ENCODE data around the gene TRMT2A.

TRMT2A gene

DNA sequence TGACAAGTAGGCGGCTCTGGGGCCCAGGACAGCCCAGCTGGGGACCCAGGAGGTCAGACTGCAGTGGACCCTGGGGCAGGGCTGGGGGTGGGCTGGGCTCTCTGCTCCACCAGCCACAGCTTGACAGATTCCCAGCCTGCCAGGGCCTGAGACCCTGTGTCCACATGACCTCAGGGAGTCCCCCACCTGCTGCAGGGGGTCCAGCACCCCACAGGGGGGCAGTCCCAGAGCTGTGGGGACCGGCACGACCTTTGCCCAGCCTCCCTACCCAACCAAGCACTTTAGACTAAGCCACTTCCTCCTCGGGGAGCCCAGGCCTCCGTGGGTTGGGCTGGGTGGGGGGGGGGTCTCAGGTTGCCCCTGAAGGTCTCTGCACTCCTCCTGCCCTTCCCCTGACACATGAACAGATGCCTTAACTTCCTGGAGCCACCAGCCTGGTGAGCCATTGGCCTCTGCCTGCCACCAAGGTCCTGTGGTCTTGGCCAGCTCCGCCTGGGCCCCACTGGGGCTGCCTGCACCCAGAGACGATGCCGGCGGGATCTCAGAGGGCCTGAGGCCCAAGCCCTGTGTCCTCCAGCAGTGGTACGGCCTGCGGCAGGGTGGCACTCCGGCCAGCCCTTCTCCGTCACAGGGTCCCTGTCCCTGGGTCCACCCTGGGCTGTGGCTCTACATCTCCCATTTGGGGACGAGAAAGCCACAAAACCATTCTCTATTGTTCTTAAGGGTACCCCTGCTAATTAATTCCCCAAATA is 30.4 kb upstream of the TRMT2A start:
- no peak for DNase-seq

DNA sequence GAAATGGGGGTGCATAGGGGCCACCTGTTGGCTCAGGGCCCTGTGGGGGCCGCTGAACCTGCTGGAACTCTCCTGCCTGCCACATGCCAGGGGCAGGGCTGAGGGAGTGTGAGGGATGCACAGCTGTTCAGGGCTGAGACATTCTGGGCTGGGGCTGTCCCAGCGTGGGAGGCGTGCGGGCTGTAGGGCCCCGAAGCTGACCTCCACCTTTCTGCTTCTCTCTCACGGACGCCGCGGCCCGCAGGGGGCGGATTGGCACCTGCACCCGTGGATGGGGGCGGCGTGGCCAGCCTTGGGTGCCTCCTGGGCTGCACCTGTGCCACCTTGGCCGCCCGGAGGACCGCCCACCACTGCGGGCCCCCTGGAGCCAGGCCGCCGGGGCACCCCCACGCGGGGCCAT is 29.8 kb upstream of the TRMT2A start:
- DNase-seq: no peak

DNA sequence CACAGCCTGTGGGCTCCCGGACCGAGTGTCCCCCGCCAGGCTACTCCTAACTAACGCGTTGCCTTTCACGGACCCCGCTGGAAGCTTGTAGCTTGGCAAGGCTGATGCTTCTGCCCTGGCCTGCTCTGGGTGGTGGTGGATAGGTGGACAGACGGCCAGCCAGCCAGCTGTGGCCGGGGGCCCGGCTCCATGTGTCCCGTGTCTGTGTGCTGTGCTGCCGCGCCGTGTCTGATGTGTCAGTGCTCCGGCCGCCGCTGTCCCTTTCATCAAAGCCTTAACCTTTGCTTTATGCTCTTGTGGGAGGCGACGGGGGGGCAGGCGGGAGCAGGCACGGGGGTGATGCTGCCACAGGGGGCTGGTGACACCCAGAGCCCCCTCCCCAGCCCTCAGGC is 28.8 kb upstream of the TRMT2A start:
- no peak for DNase-seq

DNA sequence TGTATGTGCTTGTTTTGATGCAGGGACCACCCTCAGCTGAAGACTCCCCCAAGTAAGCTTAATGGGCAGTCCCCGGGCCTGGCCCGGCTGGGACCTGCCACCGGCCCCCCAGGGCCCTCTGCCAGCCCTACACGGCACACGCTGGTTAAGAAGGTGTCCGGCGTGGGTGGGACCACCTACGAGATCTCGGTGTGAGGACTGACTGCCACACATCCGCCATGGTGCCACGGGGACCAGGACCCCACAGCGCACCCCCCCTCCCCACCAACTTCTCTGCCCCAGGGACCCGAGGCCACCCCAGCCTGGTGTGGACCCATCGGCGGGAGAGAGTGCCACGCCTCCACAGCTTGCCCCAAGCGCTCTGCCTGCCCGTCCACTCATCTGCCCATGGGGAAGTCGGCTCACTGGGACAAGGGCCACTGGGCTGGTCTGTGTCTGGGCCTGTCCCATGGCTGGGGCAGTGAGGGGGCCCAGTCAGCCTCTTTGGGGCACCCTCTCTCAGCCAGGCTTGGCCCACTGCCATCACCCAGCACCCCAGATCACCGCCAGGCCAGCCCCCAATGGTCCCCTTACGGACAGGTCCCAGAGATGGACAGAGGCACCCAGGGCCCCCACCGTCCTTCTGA is 28.3 kb upstream of the TRMT2A start:
- no peak for DNase-seq

DNA sequence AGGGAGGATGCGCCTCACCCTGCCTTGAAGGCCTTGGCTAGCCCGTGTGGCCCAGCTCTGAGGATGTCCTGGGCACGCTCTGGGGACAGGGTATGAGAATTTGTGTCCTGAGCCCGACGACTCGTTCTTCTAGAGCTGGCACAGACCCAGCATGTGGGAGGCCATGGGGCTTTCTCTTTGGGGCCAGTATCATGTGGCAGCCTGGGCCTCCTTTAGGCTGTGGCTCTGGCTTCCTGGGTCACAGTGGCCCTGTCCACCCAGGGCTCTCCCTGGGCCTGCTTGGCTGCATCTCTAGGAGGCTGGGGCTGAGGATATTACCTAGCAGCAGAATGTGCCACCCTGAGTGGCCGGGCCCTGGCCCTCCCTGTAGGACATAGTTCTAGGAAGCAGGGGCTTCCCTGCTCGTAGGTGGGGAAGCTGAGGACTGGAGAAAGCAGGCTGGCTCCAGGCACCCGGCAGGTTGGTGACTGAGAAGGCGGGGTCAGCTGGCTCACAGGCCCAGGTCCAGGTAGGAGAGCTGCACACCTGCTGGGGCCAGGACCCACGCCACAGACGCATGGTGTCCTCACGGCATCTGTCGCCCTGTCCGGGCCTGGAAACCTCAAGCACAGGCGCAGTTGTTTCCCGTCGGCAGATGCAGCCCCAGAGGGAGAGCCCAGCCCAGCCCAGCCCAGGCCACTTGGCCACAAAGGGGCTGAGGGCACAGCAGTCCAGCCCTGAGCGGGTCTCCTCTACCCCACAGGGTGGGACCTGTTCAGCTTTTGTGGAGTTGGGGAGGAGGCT is 27.0 kb upstream of the TRMT2A start:
- no peak for DNase-seq

DNA sequence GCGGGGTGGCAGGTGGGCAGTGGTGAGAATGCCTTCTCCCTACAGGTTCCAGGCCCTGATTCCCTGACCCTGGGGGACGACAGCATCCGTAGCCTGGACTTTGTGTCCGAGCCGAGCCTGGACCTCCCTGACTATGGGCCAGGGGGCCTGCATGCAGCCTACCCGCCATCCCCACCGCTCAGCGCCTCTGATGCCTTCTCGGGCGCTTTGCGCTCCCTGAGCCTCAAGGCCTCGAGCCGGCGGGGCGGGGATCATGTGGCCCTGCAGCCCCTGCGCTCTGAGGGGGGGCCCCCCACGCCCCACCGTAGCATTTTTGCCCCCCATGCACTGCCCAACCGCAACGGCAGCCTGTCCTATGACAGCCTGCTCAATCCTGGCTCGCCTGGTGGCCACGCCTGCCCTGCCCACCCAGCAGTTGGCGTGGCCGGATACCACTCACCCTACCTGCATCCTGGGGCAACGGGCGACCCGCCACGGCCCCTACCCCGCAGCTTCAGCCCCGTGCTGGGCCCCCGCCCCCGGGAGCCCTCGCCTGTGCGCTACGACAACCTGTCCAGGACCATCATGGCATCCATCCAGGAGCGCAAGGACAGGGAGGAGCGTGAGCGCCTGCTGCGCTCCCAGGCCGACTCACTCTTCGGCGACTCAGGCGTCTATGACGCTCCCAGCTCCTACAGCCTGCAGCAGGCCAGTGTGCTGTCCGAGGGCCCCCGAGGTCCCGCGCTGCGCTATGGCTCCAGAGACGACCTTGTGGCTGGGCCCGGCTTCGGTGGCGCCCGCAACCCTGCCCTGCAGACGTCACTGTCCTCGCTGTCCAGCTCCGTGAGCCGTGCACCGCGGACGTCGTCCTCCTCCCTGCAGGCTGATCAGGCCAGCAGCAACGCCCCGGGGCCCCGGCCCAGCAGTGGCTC is 25.9 kb upstream of the TRMT2A start:
- DNase-seq: no peak

DNA sequence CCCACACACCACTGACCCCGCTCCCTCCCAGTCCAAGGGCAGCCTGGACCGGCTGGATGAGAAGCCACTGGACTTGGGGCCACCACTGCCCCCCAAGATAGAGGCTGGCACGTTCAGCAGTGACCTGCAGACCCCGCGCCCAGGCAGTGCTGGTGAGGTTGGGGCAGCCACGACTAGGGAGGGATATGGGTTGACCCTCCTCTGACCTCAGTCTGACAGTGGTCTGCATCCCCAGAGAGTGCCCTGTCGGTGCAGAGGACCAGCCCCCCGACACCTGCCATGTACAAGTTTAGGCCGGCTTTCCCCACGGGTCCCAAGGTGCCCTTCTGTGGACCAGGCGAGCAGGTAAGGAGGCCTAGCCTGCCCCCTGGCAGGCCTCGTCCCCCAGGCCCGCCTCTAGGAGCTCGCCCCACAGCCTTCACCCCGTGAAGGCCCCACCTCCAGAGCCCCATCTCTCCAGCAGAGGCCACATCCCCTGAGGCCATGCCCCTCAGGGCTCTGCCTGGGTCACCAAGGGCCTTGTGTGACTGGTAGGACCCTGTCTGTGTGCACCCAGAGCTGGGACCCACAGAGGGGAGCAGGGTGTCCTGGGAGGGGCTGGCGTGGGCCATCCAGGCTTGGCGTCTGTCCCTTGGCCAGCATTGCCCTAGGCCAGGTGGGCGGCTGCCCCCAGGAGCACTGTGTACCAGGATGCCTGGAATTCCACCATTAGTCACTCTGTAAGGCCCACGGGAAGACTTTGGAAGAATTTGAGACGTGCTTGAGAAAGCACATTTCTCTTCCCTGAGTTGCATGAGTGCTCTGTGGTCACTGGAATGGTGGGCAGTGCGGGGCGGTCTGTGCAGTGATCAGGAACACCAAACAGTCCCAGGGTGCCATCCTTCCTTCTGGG is 24.4 kb upstream of the TRMT2A start:
- no peak for DNase-seq

DNA sequence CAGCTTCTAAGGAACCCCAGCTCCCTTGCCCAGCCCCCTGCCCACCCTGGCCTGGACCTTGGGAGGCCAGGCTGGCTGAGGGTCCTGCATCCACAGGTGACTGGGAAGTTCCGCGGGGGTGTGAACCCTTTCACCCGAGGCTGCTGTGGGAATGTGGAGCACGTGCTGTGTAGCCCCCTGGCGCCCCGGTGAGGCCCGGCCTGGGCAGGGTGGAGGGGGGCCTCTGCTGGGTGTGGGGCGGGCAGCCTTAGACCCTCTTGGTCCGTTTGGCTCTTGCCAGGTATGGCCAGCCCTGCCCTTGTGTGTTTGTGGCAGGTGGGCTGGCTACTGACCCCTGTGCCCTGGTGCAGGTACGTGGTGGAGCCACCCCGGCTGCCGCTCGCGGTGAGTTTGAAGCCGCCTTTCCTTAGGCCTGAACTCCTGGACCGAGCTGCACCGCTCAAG is 23.5 kb upstream of the TRMT2A start:
- DNase-seq: no peak

DNA sequence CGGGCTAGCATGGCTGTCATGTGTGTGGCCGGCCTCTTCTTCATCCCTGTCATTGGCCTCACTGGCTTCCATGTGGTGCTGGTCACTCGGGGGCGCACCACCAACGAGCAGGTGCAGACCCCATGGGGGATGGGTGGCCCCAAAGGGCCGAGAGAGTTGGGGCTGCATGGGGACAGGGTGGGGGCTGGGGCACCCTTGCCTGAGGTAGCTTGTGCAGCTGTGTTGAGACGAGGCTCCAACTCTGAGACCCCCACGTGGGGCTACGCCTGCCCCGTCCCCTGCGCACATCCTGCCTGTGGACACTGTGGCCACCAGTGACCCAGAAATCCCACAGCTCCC is 23.1 kb upstream of the TRMT2A start:
- no peak for DNase-seq

DNA sequence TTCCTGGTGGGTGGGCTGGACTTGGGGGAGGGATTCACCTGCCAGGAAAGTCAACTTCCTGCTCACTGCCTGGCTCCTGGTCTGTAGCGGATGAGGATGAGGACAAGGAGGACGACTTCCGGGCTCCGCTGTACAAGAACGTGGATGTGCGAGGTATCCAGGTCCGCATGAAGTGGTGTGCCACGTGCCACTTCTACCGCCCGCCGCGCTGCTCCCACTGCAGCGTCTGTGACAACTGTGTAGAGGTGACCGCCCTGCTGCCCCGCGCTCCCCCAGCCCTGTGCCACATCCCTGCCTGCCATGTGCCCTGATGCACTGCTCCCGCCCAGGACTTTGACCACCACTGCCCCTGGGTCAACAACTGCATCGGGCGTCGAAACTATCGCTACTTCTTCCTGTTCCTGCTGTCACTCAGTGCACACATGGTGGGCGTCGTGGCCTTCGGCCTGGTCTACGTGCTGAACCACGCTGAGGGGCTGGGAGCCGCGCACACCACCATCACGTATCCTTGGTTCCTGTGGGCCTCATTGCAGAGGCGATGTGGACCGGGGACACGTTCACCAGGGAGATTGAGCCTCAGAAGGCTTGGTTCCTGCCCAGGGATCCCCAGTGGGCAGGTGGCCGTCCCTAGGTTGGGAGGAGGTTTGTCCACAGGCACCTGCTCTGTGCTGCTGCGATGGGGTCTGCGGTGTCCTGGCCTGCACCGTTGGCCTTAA is 22.5 kb upstream of the TRMT2A start:
- no peak for DNase-seq

DNA sequence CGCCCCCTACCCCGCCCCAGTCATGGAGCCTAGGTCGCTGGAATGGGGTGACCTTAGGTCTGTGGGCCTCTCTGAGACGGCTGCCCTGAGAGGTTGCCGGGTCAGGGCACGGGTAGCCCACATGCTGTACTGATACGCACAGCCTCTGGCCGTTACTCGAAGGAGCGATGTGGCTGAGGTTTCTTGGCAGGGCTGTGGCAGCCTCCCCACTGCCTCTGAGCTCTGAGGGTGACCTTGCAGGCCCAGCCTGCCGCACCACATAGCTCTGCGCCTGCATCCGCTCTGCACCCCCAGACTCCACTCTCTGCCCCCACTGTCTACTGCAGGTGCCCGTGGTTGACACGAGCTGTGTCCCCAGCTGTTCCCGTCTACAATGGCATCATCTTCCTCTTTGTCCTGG is 21.8 kb upstream of the TRMT2A start:
- DNase-seq: no peak

DNA sequence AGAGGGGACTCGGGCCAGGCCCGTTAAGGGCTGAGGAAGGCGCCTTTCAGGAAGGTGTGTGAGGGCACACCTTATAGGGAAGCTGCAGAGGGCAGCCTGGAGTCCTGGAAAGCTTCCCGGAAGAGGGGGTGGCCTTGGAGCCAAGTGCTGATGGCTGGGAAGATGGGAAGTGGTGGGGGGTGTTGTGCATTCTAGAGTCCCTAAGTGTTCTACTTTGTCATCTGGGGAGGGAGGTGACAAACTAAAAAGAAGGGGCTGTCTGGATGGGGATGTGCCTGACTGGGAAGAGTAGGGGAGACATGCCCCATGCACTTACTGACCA is 21.4 kb upstream of the TRMT2A start:
- DNase-seq: no peak

DNA sequence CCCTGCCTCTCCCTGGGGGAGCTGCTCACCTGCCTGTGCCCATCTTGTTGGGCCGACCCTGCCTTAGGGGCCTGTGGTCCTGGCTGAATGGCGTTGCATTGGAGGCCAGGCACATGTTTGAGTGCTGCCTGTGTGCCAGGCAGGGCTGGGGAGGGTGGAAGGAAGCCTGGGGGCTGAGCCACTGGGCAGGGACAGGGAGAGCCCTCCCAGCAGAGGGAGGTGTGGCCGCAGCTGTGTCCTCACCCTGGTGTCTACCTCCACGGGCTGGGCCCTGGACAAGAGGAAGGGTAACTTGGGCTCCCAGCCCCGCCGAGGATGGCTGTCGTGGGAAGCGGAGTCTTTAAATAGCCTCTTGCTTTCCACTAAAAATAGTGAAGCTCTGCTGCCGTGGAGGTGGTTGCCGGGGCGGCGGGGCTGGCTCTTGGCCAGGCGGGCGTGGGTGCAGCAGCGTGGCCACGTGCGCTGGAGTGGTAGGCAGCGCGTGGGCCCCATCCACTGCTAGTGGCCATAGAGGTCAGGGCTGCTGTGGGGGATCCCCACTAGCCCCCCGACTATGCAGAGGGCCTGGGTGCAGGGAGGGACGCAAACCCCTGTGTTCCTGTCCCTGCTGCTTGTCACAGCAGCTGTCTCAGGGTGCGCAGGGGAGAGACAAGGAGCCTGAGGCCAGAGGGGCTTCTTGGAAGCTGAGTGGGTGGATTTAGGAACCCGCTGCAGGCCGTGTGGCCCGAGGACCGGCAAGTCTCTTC is 20.8 kb upstream of the TRMT2A start:
- DNase-seq: no peak

DNA sequence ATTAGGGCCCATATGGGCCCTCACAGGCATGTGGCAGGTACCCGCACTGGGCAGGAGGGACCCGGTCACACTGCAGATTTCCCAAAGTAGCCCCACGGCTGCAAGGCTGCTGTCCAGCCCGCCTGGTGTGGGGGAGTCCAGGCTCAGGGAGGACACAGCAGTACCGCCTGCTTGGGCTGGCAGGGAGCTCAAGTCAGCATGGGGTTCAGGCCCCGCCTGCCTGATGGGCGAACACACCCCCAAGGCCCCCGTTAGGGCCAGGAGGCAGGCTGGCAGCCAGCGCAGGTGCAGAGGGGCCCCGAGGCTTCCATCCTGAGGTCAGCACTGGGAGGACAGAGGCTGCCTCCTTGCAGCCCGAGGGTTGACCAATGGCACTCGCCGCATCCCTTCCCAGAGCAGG is 20.1 kb upstream of the TRMT2A start:
- no peak for DNase-seq

DNA sequence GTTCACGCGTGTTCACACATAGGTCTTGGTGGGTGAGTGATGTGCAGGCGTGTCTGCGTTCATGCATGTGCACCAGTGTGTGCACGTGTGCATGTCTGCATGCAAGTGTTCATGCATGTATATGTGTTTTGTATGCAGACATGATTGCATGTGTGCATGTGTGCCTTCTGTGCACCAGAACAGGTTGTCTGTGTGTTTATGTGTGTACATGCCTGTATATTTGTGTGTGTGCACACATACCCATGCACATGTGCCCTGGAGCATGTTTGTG is 19.5 kb upstream of the TRMT2A start:
- DNase-seq: no peak

DNA sequence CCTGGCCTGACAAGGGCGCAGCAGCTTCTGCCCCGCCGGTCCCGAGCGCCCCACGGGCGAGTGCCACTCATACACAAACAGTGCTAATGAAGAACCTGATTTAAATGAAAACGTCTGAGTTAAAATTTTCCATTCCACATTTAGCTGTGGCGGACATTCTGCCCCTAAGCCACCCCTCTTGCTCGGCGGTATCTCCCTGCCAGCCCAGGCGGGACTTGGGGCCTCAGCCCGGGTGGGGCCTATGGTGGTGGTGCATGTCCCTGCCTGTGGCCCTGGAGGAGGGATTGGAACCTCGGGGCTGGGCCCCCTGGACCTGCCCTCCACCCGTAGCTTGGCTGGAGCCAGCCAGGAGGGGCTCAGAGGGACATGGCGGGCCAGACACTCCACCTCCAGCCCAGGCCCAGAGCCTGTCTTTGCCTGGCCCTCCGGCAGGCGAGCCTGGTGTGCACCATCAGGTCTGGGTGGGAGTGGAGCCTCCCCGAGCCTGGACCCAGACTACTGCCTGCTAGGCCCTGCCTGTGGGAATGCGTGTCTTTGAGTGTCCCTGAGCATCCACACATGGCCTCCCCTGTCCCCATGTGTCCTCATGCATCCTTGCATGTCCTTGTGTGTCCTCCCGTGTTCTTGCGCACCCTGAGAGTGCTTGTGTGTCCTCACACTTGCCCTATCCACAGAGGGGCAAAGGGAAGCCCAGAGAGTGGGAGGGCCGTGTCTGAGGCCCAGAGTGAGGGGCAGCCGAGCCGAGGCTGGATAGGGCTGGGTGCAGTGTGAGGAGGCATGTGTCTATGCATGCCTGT is 19.0 kb upstream of the TRMT2A start:
- no peak for DNase-seq

DNA sequence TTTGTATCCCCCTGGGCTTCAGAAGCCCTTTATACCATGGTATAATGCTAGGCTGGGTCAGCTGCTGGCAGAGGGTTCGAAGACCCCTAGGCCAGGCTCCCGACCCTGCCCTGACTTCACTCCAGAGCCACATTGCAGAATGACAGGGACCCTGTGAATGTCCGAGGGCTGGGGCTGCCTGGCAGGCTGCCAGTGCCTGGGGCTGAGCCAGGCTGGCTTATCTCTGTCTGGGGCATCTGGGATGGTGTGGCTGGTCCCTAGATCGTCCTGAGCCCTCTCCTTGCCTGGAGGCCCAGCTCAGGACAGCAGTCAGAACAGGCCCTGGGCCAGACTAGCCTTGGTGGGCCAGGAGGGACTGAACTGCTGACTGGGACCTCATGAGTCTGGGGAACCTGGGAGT is 18.2 kb upstream of the TRMT2A start:
- no peak for DNase-seq

DNA sequence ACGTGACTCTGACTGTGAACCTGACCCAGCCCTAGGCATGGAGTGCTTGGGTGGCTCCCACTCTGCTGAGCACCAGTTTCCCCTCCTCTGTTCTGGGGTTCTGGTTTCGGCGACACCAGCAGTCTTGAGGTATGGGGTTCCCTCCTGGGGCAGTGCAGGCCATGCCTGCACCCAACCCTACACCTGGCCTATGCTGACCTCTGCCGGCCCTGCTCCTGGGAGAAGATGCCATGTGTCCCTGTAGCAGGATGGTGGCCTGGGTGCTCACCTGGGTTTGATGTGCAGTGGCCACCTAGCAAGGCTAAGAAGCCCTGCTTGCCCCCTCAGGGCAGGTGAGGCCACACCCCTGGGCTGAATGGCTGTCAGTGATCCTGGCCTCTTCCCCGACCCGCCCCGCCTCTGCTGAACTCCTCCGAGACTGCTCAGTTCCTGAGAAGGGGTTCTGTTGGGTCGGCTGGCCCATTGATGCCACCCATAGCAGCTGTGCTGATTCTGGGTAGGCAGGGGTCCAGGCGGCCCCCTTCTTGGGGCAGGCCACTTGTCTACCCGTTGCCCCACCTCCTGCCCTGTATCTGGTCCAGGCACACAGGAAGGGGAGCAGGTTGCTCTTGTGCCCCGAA is 17.0 kb upstream of the TRMT2A start:
- no peak for DNase-seq

DNA sequence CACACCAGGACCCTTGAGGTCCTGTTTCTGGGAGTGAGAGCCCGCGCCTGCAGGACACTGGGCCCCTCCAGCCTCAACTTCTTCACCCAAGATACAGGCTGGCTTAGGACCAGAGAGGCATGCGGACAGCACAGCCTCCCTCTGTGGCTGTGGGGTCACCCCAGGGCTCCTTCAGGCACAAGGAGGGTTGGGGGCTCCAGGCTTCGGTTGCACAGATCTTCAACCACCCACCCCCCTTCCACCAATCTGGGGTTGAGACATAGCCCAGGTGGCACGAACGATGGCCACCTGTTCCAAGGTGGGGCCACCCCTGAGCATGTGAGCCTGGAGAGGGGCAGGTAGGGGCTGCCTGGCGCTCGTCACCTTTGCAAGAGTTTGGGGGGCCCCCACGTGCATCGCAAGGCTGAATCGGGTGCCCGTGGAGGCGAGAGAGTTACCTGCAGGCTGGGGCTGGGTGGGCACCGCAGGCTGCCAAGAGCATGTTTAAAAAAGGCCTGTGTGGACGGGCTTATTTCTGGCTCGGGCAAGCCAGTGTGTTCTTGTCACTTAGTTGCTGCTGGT is 15.7 kb upstream of the TRMT2A start:
- DNase-seq: no peak
